OCI-LY7 (cell line): ENCODE results near the gene FUCA1. TPM values are rescaled to one million over a fixed set of nuclear protein-coding genes. Genes with fewer than 3 reads are reported as not detected.

Experiments used
- BruUV-seq: library from RNA; stranded (reverse); fragments of 400-500 nt; replicated peaks from 2 replicates; lab custom pipeline; 2021; lab: Mats Ljungman, UMichigan
- CTCF ChIA-PET: fragments of 300-600 bp; sonication (Branson Sonifier 250); formaldehyde crosslinking; loops from one replicate; lab custom pipeline; 2022; ENCODE audit warnings: antibody characterized with exemption; ENCODE audit not compliant: unreplicated experiment; lab: Charles Lee
- POLR2A ChIA-PET: fragments of 300-600 bp; sonication (Branson Sonifier 250); formaldehyde crosslinking; loops from one replicate; lab custom pipeline; 2022; ENCODE audit warnings: antibody characterized with exemption; lab: Charles Lee
- DNase-seq: peaks from one replicate; pipeline ENCODE4 v3.0.0-alpha.2; 2015; ENCODE audit warnings: low spot score
- H2AFZ ChIP-seq: fragments of 200-600 bp; sonication (generic), shearing (Covaris generic); 2 replicates; pipeline ENCODE4 v1.6.1; 2014; ENCODE audit warnings: mild to moderate bottlenecking, antibody characterized with exemption, low read length, moderate library complexity
- H3K27ac ChIP-seq: fragments of 200-600 bp; sonication (generic); 2 replicates; pipeline ENCODE4 v1.5.1; 2014; ENCODE audit warnings: mixed run types, low read depth, mild to moderate bottlenecking, moderate library complexity, low read length, inconsistent platforms; ENCODE audit not compliant: poor library complexity, severe bottlenecking
- H3K36me3 ChIP-seq: fragments of 200-600 bp; sonication (generic); 2 replicates; pipeline ENCODE4 v1.6.1; 2014; ENCODE audit warnings: mild to moderate bottlenecking, antibody characterized with exemption, low read length, moderate library complexity, mixed read lengths; ENCODE audit not compliant: insufficient read depth
- H3K4me1 ChIP-seq: fragments of 200-600 bp; sonication (generic); 2 replicates; pipeline ENCODE4 v1.5.1; 2014; ENCODE audit warnings: mild to moderate bottlenecking, low read length; ENCODE audit not compliant: insufficient read depth, poor library complexity, severe bottlenecking
- H3K4me2 ChIP-seq: fragments of 200-600 bp; sonication (generic); 2 replicates; pipeline ENCODE4 v1.6.1; 2014; ENCODE audit warnings: mild to moderate bottlenecking, low read length
- H3K4me3 ChIP-seq: fragments of 200-600 bp; sonication (generic); 2 replicates; pipeline ENCODE4 v1.5.1; 2014; ENCODE audit warnings: mild to moderate bottlenecking, low read depth, low read length; ENCODE audit not compliant: poor library complexity, severe bottlenecking
- H3K79me2 ChIP-seq: fragments of 200-600 bp; sonication (generic); 2 replicates; pipeline ENCODE4 v1.6.1; 2016; ENCODE audit warnings: low read depth, mild to moderate bottlenecking, low read length, moderate library complexity, mixed read lengths; ENCODE audit not compliant: insufficient read depth
- H3K9me2 ChIP-seq: fragments of 200-600 bp; sonication (generic); 2 replicates; pipeline ENCODE4 v1.6.1; 2016; ENCODE audit warnings: mild to moderate bottlenecking, low read length, mixed read lengths; ENCODE audit not compliant: insufficient read depth
- H3K9me3 ChIP-seq: fragments of 200-600 bp; sonication (generic); 2 replicates; pipeline ENCODE4 v1.6.1; 2014; ENCODE audit warnings: mild to moderate bottlenecking, mixed run types, low read length, mixed read lengths
- H4K20me1 ChIP-seq: fragments of 200-600 bp; sonication (generic); 2 replicates; pipeline ENCODE4 v1.6.1; 2014; ENCODE audit warnings: mild to moderate bottlenecking, antibody characterized with exemption, low read length, moderate library complexity, mixed read lengths; ENCODE audit not compliant: insufficient read depth
- CTCF ChIP-seq: fragments of 200-600 bp; sonication (generic); conservative IDR thresholded peaks from 2 replicates; pipeline ENCODE4 v1.5.1; 2014; ENCODE audit warnings: mild to moderate bottlenecking, antibody characterized with exemption, low read length, moderate library complexity, mixed read lengths
- EZH2phosphoT487 ChIP-seq: fragments of 200-600 bp; sonication (generic); IDR thresholded peaks from 2 replicates; pipeline ENCODE4 v1.6.1; 2018; ENCODE audit warnings: low read depth, borderline replicate concordance, mild to moderate bottlenecking, mixed run types, antibody characterized with exemption, low read length, moderate library complexity, mixed read lengths
- intact Hi-C: fragments of 100-400 bp; cut with micrococcal nuclease; formaldehyde crosslinking; loops from one replicate; pipeline ENCODE4 v1.10.0; 2022; ENCODE audit not compliant: unreplicated experiment
- total RNA-seq, 2 experiments: library from RNA; depleted of rRNA in 1 of 2; stranded (reverse); fragments of >200 nt in 1 of 2; shearing (Covaris generic) in 1 of 2; gene quantifications; 2 replicates each; pipeline ENCODE4 v1.2.3, GENCODE V29; 2014 to 2022

The FUCA1 gene
- total RNA-seq, 2 experiments from 2014 or later, result 9.1 to 9.9 TPM

GRCh38 chr1:23816906-23817305, 51.2 kb downstream of the FUCA1 start:
- Histone ChIP-seq H3K4me2 (no peak overlapping the region), H3K27ac (no peak overlapping the region), H3K9me3 (no peaks in the 10 kb centered on the region), H3K79me2 (no peaks in the 10 kb centered on the region), H2AFZ (no peak overlapping the region; the same call in 1 of the 2 replicates), H3K36me3 (no peaks in the 10 kb centered on the region), H3K4me3 (no peak overlapping the region), H3K4me1 (peaks cover 10% of the 10 kb centered on the region), H4K20me1 (no peaks in the 10 kb centered on the region), H3K9me2 (no peaks in the 10 kb centered on the region)
- ChIA-PET POLR2A (no interaction called here), CTCF (no interaction called here)
- TF ChIP-seq EZH2phosphoT487 (no peak), CTCF (no peak)
- intact Hi-C loops, result no loop called here
- no peak for DNase-seq
- BruUV-seq, result no TSS peak

- Histone ChIP-seq H3K4me2 (no peak overlapping the region), H3K4me3 (no peak overlapping the region), H3K36me3 (no peaks in the 10 kb centered on the region), H3K27ac (no peak overlapping the region), H4K20me1 (no peaks in the 10 kb centered on the region), H3K9me2 (no peaks in the 10 kb centered on the region), H3K79me2 (no peaks in the 10 kb centered on the region), H2AFZ (no peak overlapping the region), H3K4me1 (peaks cover 10% of the 10 kb centered on the region), H3K9me3 (no peaks in the 10 kb centered on the region)
- no peak for DNase-seq
- POLR2A ChIA-PET, result interaction anchor here (0.5 kb wide), 1 partner anchor 123 kb away, joined by 4 read pairs; no protein-coding TSS in a partner anchor
- intact Hi-C loops, result no loop called here
- no TSS peak for BruUV-seq
- CTCF ChIA-PET, result no interaction called here
- TF ChIP-seq CTCF, result no peak
- TF ChIP-seq EZH2phosphoT487, result no peak
Observed at GRCh38 chr1:23816361-23816760, 51.7 kb downstream of the FUCA1 start.

GRCh38 chr1:23814016-23814415, 54.1 kb downstream of the FUCA1 start:
- Histone ChIP-seq H3K4me2 (no peak overlapping the region), H3K79me2 (no peaks in the 10 kb centered on the region), H3K36me3 (no peaks in the 10 kb centered on the region), H3K4me1 (peaks cover 30% of the 10 kb centered on the region), H4K20me1 (no peaks in the 10 kb centered on the region), H3K9me2 (no peaks in the 10 kb centered on the region), H3K9me3 (no peaks in the 10 kb centered on the region), H3K27ac (no peak overlapping the region), H2AFZ (no peak overlapping the region), H3K4me3 (no peak overlapping the region)
- no TSS peak for BruUV-seq
- TF ChIP-seq CTCF, result no peak
- TF ChIP-seq EZH2phosphoT487, result no peak
- DNase-seq, result no peak
- intact Hi-C loops, result no loop called here
- POLR2A ChIA-PET, result no interaction called here
- CTCF ChIA-PET, result no interaction called here
